HCT116 (cell line): ENCODE results near the gene SLC13A3. TPM values are rescaled to one million over a fixed set of nuclear protein-coding genes. Genes with fewer than 3 reads are reported as not detected.

ENCODE experiments used
- ATAC-seq: fragments of 200-7000 bp; cut with Tn5 transposase; 2 replicates; pipeline ENCODE4 v1.9.1; 2020; ENCODE audit warnings: mild to moderate bottlenecking, moderate library complexity
- BruUV-seq: library from RNA; stranded (reverse); fragments of 400-500 nt; replicated peaks from 2 replicates; lab custom pipeline; 2021; lab: Mats Ljungman, UMichigan
- CTCF ChIA-PET: fragments of 300-600 bp; sonication (Branson Sonifier 250); formaldehyde crosslinking; loops from one replicate; lab custom pipeline; 2021; ENCODE audit warnings: antibody characterized with exemption; lab: Charles Lee
- POLR2A ChIA-PET: fragments of 300-600, 350-600 bp; sonication (Branson Sonifier 250); formaldehyde crosslinking; loops from one replicate; lab custom pipeline; 2021; ENCODE audit warnings: antibody characterized with exemption; lab: Charles Lee
- RAD21 ChIA-PET, 2 experiments: fragments of 300-600 bp; sonication (Branson Sonifier 250); formaldehyde crosslinking; loops; one replicate each; lab custom pipeline; 2023; ENCODE audit warnings: low total read pairs in 2 of 2; ENCODE audit not compliant: uncharacterized antibody in 2 of 2, unreplicated experiment in 2 of 2, low non-redundant PET in 1 of 2; lab: Charles Lee
- DNase-seq: peaks from one replicate; pipeline ENCODE4 v3.0.0-alpha.2; 2010; ENCODE audit warnings: low read depth, low spot score
- H2AFZ ChIP-seq: fragments of 200-600 bp; shearing (Covaris generic), sonication (generic); 2 replicates; pipeline ENCODE4 v1.6.1; 2017; ENCODE audit warnings: low read depth, mixed run types, mixed read lengths, antibody characterized with exemption, low read length; ENCODE audit not compliant: poor library complexity, severe bottlenecking
- H3K27ac ChIP-seq: 2 replicates; pipeline ENCODE4 v1.5.1; 2012; ENCODE audit warnings: low read depth, low read length
- H3K27me3 ChIP-seq: fragments of 200-600 bp; sonication (generic); 2 replicates; pipeline ENCODE4 v1.6.1; 2016; ENCODE audit warnings: mixed run types, low read length, mixed read lengths; ENCODE audit not compliant: insufficient read depth
- H3K36me3 ChIP-seq, 2 experiments: fragments of 200-500 bp in 1 of 2; fragments of 200-600 bp in 1 of 2; sonication (Bioruptor generic) in 1 of 2; sonication (generic) in 1 of 2; 2 replicates each; pipeline versions ENCODE4 v1.5.1 to v1.6.1; 2014 to 2016; ENCODE audit warnings: low read length in 2 of 2, inconsistent platforms in 1 of 2, mixed read lengths in 1 of 2, mixed run types in 1 of 2; ENCODE audit not compliant: insufficient read depth in 2 of 2, control insufficient read depth in 1 of 2
- H3K4me1 ChIP-seq, 2 experiments: fragments of 200-600 bp in 1 of 2; sonication (generic) in 1 of 2; 2 replicates each; pipeline versions ENCODE4 v1.5.1 to v1.6.1; 2012 to 2017; ENCODE audit warnings: low read length in 2 of 2, inconsistent platforms in 1 of 2, mild to moderate bottlenecking in 1 of 2, mixed read lengths in 1 of 2, mixed run types in 1 of 2, moderate library complexity in 1 of 2; ENCODE audit not compliant: insufficient read depth in 2 of 2, control insufficient read depth in 1 of 2
- H3K4me2 ChIP-seq: fragments of 200-600 bp; sonication (generic); 2 replicates; pipeline ENCODE4 v1.6.1; 2017; ENCODE audit warnings: mixed run types, low read length, mixed read lengths
- H3K4me3 ChIP-seq, 2 experiments: fragments of 200-600 bp in 1 of 2; sonication (generic) in 1 of 2; replicated peaks in 1 of 2; 2 replicates each; pipeline ENCODE4 v1.5.1; 2011 to 2016; ENCODE audit warnings: low read length in 2 of 2, control low read depth in 1 of 2, low read depth in 1 of 2, mild to moderate bottlenecking in 1 of 2, mixed read lengths in 1 of 2, mixed run types in 1 of 2
- H3K79me2 ChIP-seq: fragments of 200-600 bp; sonication (generic); 2 replicates; pipeline ENCODE4 v1.6.1; 2017; ENCODE audit warnings: mild to moderate bottlenecking, mixed run types, low read length, moderate library complexity, mixed read lengths; ENCODE audit not compliant: insufficient read depth
- H3K9ac ChIP-seq: fragments of 200-600 bp; sonication (generic); 2 replicates; pipeline ENCODE4 v1.6.1; 2016; ENCODE audit warnings: low read length, mixed read lengths
- H3K9me2 ChIP-seq: fragments of 200-600 bp; sonication (generic), shearing (Covaris generic); 2 replicates; pipeline ENCODE4 v1.6.1; 2017; ENCODE audit warnings: mixed run types, mild to moderate bottlenecking, moderate library complexity; ENCODE audit not compliant: insufficient read depth
- H3K9me3 ChIP-seq, 2 experiments: fragments of 200-500 bp in 1 of 2; fragments of 200-600 bp in 1 of 2; sonication (Bioruptor generic) in 1 of 2; sonication (generic) in 1 of 2; 2 replicates each; pipeline ENCODE4 v1.6.1; 2014 to 2017; ENCODE audit warnings: low read length in 2 of 2, mixed read lengths in 2 of 2, inconsistent platforms in 1 of 2, low read depth in 1 of 2, mild to moderate bottlenecking in 1 of 2, mixed run types in 1 of 2, moderate library complexity in 1 of 2; ENCODE audit not compliant: control insufficient read depth in 1 of 2, insufficient read depth in 1 of 2
- H4K20me1 ChIP-seq: fragments of 200-600 bp; sonication (generic), shearing (Covaris generic); 2 replicates; pipeline ENCODE4 v1.6.1; 2017; ENCODE audit warnings: mixed run types, mild to moderate bottlenecking, moderate library complexity; ENCODE audit not compliant: insufficient read depth
- ATF3 ChIP-seq: IDR thresholded peaks from 2 replicates; pipeline ENCODE4 v1.6.1; 2012
- CBX3 ChIP-seq: IDR thresholded peaks from 2 replicates; pipeline ENCODE4 v1.6.1; 2012; ENCODE audit warnings: low read depth
- CEBPB ChIP-seq: IDR thresholded peaks from 2 replicates; pipeline ENCODE4 v1.6.1; 2012; ENCODE audit warnings: low read depth
- EGR1 ChIP-seq: IDR thresholded peaks from 2 replicates; pipeline ENCODE4 v1.6.1; 2012; ENCODE audit warnings: low read depth
- EZH2 ChIP-seq: fragments of 200-600 bp; sonication (generic); IDR thresholded peaks from 2 replicates; pipeline ENCODE4 v1.6.1; 2017; ENCODE audit warnings: antibody characterized with exemption, mixed run types
- FOSL1 ChIP-seq: IDR thresholded peaks from 2 replicates; pipeline ENCODE4 v1.6.1; 2012; ENCODE audit warnings: low read depth
- JUND ChIP-seq: IDR thresholded peaks from 2 replicates; pipeline ENCODE4 v1.6.1; 2012
- MAX ChIP-seq: IDR thresholded peaks from 2 replicates; pipeline ENCODE4 v1.6.1; 2012
- POLR2A ChIP-seq: IDR thresholded peaks from 2 replicates; pipeline ENCODE4 v1.7.0; 2011; ENCODE audit warnings: borderline replicate concordance; ENCODE audit not compliant: insufficient read depth, insufficient read length; ENCODE audit errors: extremely low read depth
- POLR2AphosphoS5 ChIP-seq: IDR thresholded peaks from 2 replicates; pipeline ENCODE4 v1.6.1; 2011; ENCODE audit warnings: mild to moderate bottlenecking, low read depth, low read length, moderate library complexity
- REST ChIP-seq: IDR thresholded peaks from 2 replicates; pipeline ENCODE4 v1.6.1; 2012; ENCODE audit warnings: low read depth
- SRF ChIP-seq: IDR thresholded peaks from 2 replicates; pipeline ENCODE4 v1.6.1; 2012; ENCODE audit warnings: low read depth
- YY1 ChIP-seq: IDR thresholded peaks from 2 replicates; pipeline ENCODE4 v1.6.1; 2011; ENCODE audit warnings: low read length, low read depth, moderate library complexity, mild to moderate bottlenecking; ENCODE audit not compliant: insufficient replicate concordance; ENCODE audit errors: extremely low read depth
- ZFX ChIP-seq: fragments of 450-650 bp; IDR thresholded peaks from 2 replicates; pipeline ENCODE4 v1.6.1; 2017
- ZNF274 ChIP-seq: fragments of 200-500 bp; sonication (Bioruptor generic); IDR thresholded peaks from 2 replicates; pipeline ENCODE4 v1.6.1; 2014; ENCODE audit warnings: mild to moderate bottlenecking, low read depth, low read length, inconsistent platforms
- intact Hi-C: fragments of 100-400 bp; cut with micrococcal nuclease; formaldehyde crosslinking; loops from 2 replicates; pipeline ENCODE4 v1.10.0; 2022
- total RNA-seq: library from RNA; stranded (reverse); gene quantifications from one replicate; pipeline ENCODE4 v1.2.1, GENCODE V29; 2021; ENCODE audit not compliant: unreplicated experiment

Gene SLC13A3
- total RNA-seq, 1 experiment from 2014 or later, result not detected

- intact Hi-C loops, result no loop called here
- Histone ChIP-seq H3K79me2 (no peaks in the 10 kb centered on the region), H3K9me3 (no peaks in the 10 kb centered on the region), H3K9ac (no peak overlapping the region), H3K36me3 (no peaks in the 10 kb centered on the region), H3K4me3 (no peak overlapping the region), H3K9me2 (no peaks in the 10 kb centered on the region), H3K4me1 (peaks cover 6% of the 10 kb centered on the region in 2 experiments; a peak in 2 of 4 replicates), H4K20me1 (no peaks in the 10 kb centered on the region), H3K4me2 (no peak overlapping the region), H3K27ac (no peak overlapping the region), H2AFZ (no peak overlapping the region), H3K27me3 (no peaks in the 10 kb centered on the region)
- TF ChIP-seq POLR2A, result no peak
- TF ChIP-seq REST, result no peak
- TF ChIP-seq MAX, result no peak
- no peak for TF ChIP-seq ZNF274
- no peak for TF ChIP-seq SRF
- TF ChIP-seq ATF3, result no peak
- no peak for TF ChIP-seq POLR2AphosphoS5
- TF ChIP-seq CBX3, result no peak
- TF ChIP-seq EGR1, result no peak
- TF ChIP-seq JUND, result no peak
- no peak for TF ChIP-seq EZH2
- no peak for TF ChIP-seq YY1
- TF ChIP-seq CEBPB, result no peak
- no peak for TF ChIP-seq ZFX
- no peak for TF ChIP-seq FOSL1
- RAD21 ChIA-PET, result no interaction called here
- BruUV-seq, result no TSS peak
- POLR2A ChIA-PET, result no interaction called here
- DNase-seq (no peak), ATAC-seq (no peak)
- CTCF ChIA-PET, result no interaction called here
These were observed 23.2 kb upstream of the SLC13A3 start for GRCh38 chr20:46674253-46675083.
